Fibroblast of lung (primary cell): ENCODE results near the gene GET4.

ENCODE experiments used
- EZH2 ChIP-seq: IDR thresholded peaks from 2 replicates; pipeline ENCODE4 v1.5.1; 2012; ENCODE audit warnings: low read length, control low read depth, mild to moderate bottlenecking; ENCODE audit errors: missing control alignments
- TF ChIP-seq, protein P1 (sequence below), 2 donors: IDR thresholded peaks in 1 of 2; conservative IDR thresholded peaks in 1 of 2; 1 replicate in 1 of 2; 2 replicates in 1 of 2; pipeline ENCODE4 v1.5.1; 2011 to 2012; ENCODE audit warnings: low read length in 2 of 2, control low read depth in 1 of 2, inconsistent platforms in 1 of 2, low read depth in 1 of 2, mild to moderate bottlenecking in 1 of 2

- TF ChIP-seq, protein P1, sequence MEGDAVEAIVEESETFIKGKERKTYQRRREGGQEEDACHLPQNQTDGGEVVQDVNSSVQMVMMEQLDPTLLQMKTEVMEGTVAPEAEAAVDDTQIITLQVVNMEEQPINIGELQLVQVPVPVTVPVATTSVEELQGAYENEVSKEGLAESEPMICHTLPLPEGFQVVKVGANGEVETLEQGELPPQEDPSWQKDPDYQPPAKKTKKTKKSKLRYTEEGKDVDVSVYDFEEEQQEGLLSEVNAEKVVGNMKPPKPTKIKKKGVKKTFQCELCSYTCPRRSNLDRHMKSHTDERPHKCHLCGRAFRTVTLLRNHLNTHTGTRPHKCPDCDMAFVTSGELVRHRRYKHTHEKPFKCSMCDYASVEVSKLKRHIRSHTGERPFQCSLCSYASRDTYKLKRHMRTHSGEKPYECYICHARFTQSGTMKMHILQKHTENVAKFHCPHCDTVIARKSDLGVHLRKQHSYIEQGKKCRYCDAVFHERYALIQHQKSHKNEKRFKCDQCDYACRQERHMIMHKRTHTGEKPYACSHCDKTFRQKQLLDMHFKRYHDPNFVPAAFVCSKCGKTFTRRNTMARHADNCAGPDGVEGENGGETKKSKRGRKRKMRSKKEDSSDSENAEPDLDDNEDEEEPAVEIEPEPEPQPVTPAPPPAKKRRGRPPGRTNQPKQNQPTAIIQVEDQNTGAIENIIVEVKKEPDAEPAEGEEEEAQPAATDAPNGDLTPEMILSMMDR (conservative IDR thresholded peaks at IDR 0.05 in 1 of 2, IDR thresholded peaks at IDR 0.05 in 1 of 2; ENCODE audit: low read depth in 1 of 2, low read length in 2 of 2), result no peak
- no peak for TF ChIP-seq EZH2
These were observed 15.1 kb upstream of the GET4 start for GRCh38 chr7:861222-861621.
